Dedifferentiated amniotic fluid mesenchymal stem cell (primary cell): Measurements from ENCODE around the gene DPM3.
"Not testable (repeated sequence)": the region's sequence is repeated elsewhere in the genome, so short reads cannot be mapped to it uniquely, and the experiment has no call there.

Experiments used
- DNase-seq: peaks from one replicate; pipeline ENCODE4 v3.0.0-alpha.2; 2016; ENCODE audit errors: extremely low spot score

The DPM3 gene, protein sequence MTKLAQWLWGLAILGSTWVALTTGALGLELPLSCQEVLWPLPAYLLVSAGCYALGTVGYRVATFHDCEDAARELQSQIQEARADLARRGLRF

GRCh38 chr1:155139895-155140629, at the start of gene DPM3:
DPM3 (minus strand) TSS chr1:155140531; CDS start chr1:155140240, 291 bp downstream.
- DNase-seq: peak; percentile 85

DNA sequence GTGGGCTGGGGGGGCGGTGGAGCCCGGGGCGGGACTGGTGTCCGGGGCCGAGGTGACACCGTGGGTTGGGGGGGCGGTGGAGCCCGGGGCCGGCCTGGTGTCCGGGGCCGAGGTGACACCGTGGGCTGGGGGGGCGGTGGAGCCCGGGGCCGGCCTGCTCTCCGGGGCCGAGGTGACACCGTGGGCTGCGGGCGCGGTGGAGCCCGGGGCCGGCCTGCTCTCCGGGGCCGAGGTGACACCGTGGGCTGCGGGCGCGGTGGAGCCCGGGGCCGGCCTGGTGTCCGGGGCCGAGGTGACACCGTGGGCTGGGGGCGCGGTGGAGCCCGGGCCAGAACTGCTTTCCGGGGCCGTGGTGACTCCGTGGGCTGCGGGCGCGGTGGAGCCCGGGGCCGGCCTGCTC, 49.6 kb upstream of the DPM3 start:
- DNase-seq: not testable (repeated sequence)

DNA sequence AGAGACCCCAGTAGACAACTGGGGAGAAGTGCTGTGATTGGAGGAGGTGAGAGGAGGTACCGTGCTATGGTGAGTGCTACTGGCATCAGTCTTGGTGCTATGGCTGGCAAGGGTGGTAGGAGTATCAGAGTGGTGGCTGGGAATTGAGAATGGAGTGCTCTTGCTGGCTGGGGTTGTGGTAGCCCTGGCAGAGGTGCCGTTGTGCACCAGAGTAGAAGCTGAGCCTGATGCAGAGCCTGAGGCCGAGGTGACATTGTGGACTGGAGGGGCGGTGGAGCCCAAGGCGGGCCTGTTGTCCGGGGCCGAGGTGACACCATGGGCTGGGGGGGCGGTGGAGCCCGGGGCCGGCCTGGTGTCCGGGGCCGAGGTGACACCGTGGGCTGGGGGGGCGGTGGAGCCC, 47.9 kb upstream of the DPM3 start:
- no peak for DNase-seq

- DNase-seq: no peak
Observed at GRCh38 chr1:155187456-155187891, 47.1 kb upstream of the DPM3 start.

DNA sequence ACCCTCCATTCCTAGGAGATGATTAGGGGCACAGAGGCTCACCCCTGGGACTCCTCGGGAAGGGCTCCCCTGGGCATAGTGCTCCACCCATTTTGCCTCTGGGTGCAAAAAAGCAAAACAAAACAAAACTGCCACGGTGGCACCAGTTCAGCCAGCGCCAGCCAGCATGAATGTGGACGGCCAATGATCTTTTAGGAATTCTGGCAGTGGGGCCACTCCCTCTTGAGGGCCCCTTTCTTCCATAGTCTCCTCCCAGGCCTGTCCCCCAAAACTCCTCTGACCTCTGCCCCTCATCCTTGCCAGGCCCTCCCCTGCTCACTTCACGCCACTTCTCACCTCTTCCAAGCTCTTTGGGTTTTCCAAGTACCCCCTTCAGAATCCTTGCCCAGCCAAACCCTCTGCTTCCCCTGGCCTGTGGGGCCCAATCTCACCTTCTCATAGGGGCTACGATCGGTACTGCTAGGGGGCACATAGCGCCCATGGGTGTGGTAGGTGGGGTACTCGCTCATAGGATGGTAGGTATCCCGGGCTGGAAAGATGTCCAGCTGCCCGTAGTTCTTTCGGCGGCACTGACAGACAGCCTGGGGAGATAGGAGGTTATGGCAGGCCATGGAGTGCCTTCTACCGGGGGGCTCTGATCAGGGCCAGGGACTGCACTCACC, 46.6 kb upstream of the DPM3 start:
- no peak for DNase-seq

- no peak for DNase-seq
Observed at GRCh38 chr1:155186067-155186793, 45.9 kb upstream of the DPM3 start.

GRCh38 chr1:155185783-155186066, 45.4 kb upstream of the DPM3 start:
- no peak for DNase-seq

DNA sequence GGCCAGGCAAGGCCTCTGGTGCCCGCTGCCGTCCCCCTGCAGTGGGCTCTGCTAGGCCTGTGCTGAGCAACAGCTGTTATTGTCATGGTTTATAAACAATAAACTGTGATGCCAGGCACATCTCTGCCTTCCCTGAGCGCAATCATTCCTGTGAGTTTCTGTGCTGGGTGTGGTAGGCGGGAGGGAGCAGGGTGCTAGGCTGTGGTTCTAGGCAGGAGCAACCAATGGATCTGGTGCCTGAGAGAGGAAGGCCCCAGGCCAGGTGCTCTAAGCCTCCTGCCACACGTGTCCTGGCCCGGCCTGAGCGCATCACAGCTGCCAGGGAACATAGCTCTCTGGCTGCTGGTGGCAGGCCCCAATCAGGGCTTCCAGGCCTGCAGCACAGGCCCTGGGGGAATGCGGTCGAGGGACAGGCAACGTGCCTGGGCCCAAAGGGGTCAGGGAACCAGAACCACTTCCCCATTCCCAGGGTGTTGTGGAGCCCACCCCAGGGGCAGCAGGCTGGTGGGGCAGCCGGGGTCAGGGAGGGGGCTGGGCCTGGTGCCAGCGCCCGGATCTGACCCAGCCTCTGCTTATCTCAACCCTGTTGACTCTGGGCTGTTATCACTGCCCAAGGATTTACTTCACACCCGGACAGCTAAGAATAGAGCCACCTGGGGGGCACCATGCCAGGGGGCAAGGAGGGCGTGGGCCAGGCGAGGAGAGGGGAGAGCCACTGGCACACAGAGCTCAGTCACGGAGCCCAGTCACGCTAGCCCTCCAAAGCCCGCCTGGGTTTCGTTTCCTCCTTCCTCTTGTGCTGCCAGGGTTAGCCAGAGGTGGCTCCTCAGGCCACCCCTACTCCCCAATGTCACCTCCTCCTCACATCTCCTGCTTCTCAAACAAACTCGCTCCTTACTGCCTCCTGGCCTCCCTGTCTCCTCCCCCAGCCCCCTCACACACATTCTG, 44.8 kb upstream of the DPM3 start:
- no peak for DNase-seq

GRCh38 chr1:155184351-155184811, 44.0 kb upstream of the DPM3 start:
- no peak for DNase-seq

- no peak for DNase-seq
Observed at GRCh38 chr1:155183775-155184221, 43.5 kb upstream of the DPM3 start.

DNA sequence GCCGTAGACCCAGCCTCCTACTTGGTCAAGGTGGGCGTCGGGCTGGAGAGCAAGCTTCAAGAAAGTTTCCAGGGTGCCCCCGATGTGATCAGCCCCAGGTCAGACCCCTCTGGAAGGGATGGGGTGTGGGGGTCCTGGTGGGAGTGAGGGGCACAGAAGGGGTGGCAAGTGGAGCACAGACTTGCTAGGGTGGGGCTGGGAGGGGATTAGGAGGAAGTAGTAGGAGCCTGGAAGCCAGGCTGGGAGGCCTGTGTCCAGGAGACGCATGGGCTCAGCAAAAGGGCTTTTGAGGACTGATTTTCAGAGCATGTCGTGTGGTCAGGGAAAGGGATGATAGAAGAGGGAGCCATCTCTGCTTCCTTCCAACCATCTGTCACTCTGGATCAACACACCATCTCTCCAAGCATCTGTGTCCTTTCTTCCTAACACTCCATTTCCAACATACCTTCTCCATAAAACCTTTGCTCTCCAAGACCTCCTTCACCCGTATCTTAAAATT, 41.8 kb upstream of the DPM3 start:
- DNase-seq: no peak

GRCh38 chr1:155181371-155182051, 41.2 kb upstream of the DPM3 start:
- no peak for DNase-seq

- no peak for DNase-seq
Observed at GRCh38 chr1:155179112-155180031, 39.0 kb upstream of the DPM3 start.

- no peak for DNase-seq
Observed at GRCh38 chr1:155178441-155179111, 38.2 kb upstream of the DPM3 start.

DNA sequence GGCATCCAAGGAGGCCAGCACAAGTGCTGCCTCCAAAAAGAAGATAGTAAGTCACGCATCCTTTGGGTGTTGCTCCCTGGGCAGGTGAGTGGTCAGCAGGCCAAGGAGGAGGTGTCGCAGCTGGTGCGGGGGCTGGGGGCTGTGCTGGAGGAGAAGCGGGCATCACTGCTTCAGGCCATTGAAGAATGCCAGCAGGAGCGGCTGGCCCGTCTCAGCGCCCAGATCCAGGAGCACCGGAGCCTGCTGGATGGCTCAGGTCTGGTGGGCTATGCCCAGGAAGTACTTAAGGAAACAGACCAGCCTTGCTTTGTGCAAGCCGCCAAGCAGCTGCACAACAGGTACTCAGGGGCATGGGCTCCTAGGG, 37.6 kb upstream of the DPM3 start:
- no peak for DNase-seq

DNA sequence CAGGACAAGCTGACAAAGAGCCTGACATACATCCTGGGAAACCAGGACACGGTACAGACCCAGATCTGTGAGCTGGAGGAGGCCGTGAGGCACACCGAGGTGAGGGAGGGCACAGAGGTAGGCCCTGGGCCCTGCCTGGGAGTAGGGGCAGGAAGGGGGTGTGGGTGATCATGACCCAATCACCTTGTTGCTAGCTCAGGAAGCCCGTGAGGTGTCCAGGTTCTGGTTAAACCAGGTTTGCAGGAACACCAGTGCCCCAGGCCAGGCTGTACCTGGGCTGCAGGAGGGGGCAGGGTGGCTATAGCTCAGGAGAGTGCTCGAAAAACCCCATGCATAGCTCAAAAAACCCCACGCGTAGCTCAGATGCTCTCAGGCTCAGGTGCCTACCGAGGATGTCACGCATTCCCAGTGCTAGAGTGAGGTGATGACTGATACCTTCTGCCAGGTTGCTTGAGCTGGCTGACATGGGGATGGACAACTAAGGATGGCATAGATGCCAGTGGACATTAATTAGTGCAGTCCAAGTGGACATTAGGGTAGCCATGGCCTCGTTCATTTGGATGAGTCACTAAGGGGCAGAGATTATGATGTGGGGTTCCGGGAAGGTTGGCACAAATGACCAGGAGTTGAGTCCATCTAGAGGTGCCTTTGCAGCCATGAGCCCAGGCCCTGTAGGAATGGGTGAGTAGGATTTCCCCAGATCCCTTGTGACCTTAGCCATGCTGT, 37.0 kb upstream of the DPM3 start:
- DNase-seq: no peak

GRCh38 chr1:155176544-155177071, 36.3 kb upstream of the DPM3 start:
- DNase-seq: peak; percentile 74

GRCh38 chr1:155175927-155176371, 35.6 kb upstream of the DPM3 start:
- DNase-seq: no peak
